Trophoblast cell (in vitro differentiated cells and primary cell): ENCODE data around the gene PRKN.
"Not testable (repeated sequence)": the region's sequence is repeated elsewhere in the genome, so short reads cannot be mapped to it uniquely, and the experiment has no call there.

Experiments used
- DNase-seq, 2 donors: peaks; one replicate each; pipeline ENCODE4 v3.0.0-alpha.2; 2016
- H2AFZ ChIP-seq: 2 replicates; pipeline ENCODE4 v1.6.1; 2013; ENCODE audit warnings: low read length, moderate library complexity, mild to moderate bottlenecking; ENCODE audit not compliant: insufficient read depth, poor library complexity
- H2AK5ac ChIP-seq: 2 replicates; pipeline ENCODE4 v1.6.1; 2013; ENCODE audit warnings: mild to moderate bottlenecking, low read length
- H2BK120ac ChIP-seq: 2 replicates; pipeline ENCODE4 v1.6.1; 2013; ENCODE audit warnings: low read length, mild to moderate bottlenecking, moderate library complexity; ENCODE audit not compliant: insufficient read depth, poor library complexity
- H2BK12ac ChIP-seq: 2 replicates; pipeline ENCODE4 v1.6.1; 2013; ENCODE audit warnings: mild to moderate bottlenecking, low read length, moderate library complexity
- H2BK5ac ChIP-seq: 2 replicates; pipeline ENCODE4 v1.6.1; 2013; ENCODE audit warnings: low read length, low read depth, moderate library complexity, mild to moderate bottlenecking; ENCODE audit not compliant: poor library complexity
- H3K14ac ChIP-seq: 2 replicates; pipeline ENCODE4 v1.6.1; 2013; ENCODE audit warnings: mild to moderate bottlenecking, low read length
- H3K18ac ChIP-seq: 2 replicates; pipeline ENCODE4 v1.6.1; 2013; ENCODE audit warnings: mild to moderate bottlenecking, low read length
- H3K23ac ChIP-seq: 2 replicates; pipeline ENCODE4 v1.6.1; 2013; ENCODE audit warnings: low read length
- H3K27ac ChIP-seq: 2 replicates; pipeline ENCODE4 v1.5.1; 2013; ENCODE audit warnings: low read depth, mild to moderate bottlenecking, inconsistent platforms, low read length, moderate library complexity
- H3K27me3 ChIP-seq: 2 replicates; pipeline ENCODE4 v1.6.1; 2013; ENCODE audit warnings: inconsistent platforms, mild to moderate bottlenecking, low read length, moderate library complexity; ENCODE audit not compliant: insufficient read depth
- H3K36me3 ChIP-seq, 2 experiments: 1 replicate in 1 of 2; 2 replicates in 1 of 2; pipeline ENCODE4 v1.6.1; 2013; ENCODE audit warnings: low read length in 2 of 2, mild to moderate bottlenecking in 2 of 2, moderate library complexity in 1 of 2; ENCODE audit not compliant: insufficient read depth in 2 of 2, control insufficient read depth in 1 of 2
- H3K4ac ChIP-seq: 2 replicates; pipeline ENCODE4 v1.6.1; 2013; ENCODE audit warnings: low read depth, mild to moderate bottlenecking, low read length, moderate library complexity
- H3K4me1 ChIP-seq, 2 experiments: 1 replicate in 1 of 2; 2 replicates in 1 of 2; pipeline ENCODE4 v1.6.1; 2013; ENCODE audit warnings: low read length in 2 of 2, mild to moderate bottlenecking in 2 of 2, moderate library complexity in 1 of 2; ENCODE audit not compliant: insufficient read depth in 2 of 2, control insufficient read depth in 1 of 2
- H3K4me2 ChIP-seq: 2 replicates; pipeline ENCODE4 v1.6.1; 2013; ENCODE audit warnings: inconsistent platforms, mild to moderate bottlenecking, low read length, moderate library complexity
- H3K4me3 ChIP-seq: 2 replicates; pipeline ENCODE4 v1.5.1; 2013; ENCODE audit warnings: mild to moderate bottlenecking, low read depth, low read length, inconsistent platforms
- H3K79me1 ChIP-seq: one replicate; pipeline ENCODE4 v1.6.1; 2013; ENCODE audit warnings: low read length
- H3K79me2 ChIP-seq: 2 replicates; pipeline ENCODE4 v1.6.1; 2013; ENCODE audit warnings: low read length, mild to moderate bottlenecking; ENCODE audit not compliant: control insufficient read depth, insufficient read depth, poor library complexity
- H3K9ac ChIP-seq: 2 replicates; pipeline ENCODE4 v1.6.1; 2013; ENCODE audit warnings: mild to moderate bottlenecking, low read length
- H3K9me3 ChIP-seq: 2 replicates; pipeline ENCODE4 v1.6.1; 2013; ENCODE audit warnings: low read depth, mild to moderate bottlenecking, control low read depth, inconsistent platforms, low read length; ENCODE audit not compliant: insufficient read depth
- H4K12ac ChIP-seq: 2 replicates; pipeline ENCODE4 v1.6.1; 2013; ENCODE audit warnings: low read depth, mild to moderate bottlenecking, low read length, moderate library complexity
- H4K8ac ChIP-seq: 2 replicates; pipeline ENCODE4 v1.6.1; 2013; ENCODE audit warnings: low read depth, mild to moderate bottlenecking, low read length, moderate library complexity
- H4K91ac ChIP-seq: one replicate; pipeline ENCODE4 v1.6.1; 2013; ENCODE audit warnings: low read depth, mild to moderate bottlenecking, low read length, moderate library complexity
- WGBS: extraction: QIAGEN DNeasy Blood & Tissue Kit; methylation state at CpG from one replicate; pipeline ENCODE4 v1.1.7; 2013; ENCODE audit warnings: missing lambda C conversion rate; ENCODE audit not compliant: insufficient read length, insufficient coverage; ENCODE audit errors: extremely low coverage; 5-methylcytosine and 5-hydroxymethylcytosine counted together

Gene PRKN

GRCh38 chr6:162404951-162405350, 322.6 kb downstream of the PRKN start:
- DNase-seq: no peak

GRCh38 chr6:162403031-162403430, 324.5 kb downstream of the PRKN start:
- Histone ChIP-seq H4K8ac (no peak overlapping the region), H3K4ac (no peak overlapping the region), H3K79me1 (no peaks in the 10 kb centered on the region), H3K27me3 (no peaks in the 10 kb centered on the region), H3K9ac (no peak overlapping the region), H4K91ac (no peak overlapping the region), H3K4me1 (no peaks in the 10 kb centered on the region), H3K4me3 (no peak overlapping the region), H2AFZ (no peak overlapping the region), H3K79me2 (no peaks in the 10 kb centered on the region), H3K23ac (no peak overlapping the region), H3K9me3 (no peaks in the 10 kb centered on the region), H3K14ac (no peak overlapping the region), H3K18ac (no peak overlapping the region), H3K27ac (no peak overlapping the region), H3K4me2 (no peak overlapping the region), H2BK12ac (no peak overlapping the region), H2AK5ac (no peak overlapping the region), H2BK5ac (no peak overlapping the region), H2BK120ac (no peak overlapping the region), H4K12ac (no peak overlapping the region), H3K36me3 (no peaks in the 10 kb centered on the region)
- no CpG with 5 or more reads among the region's 11 CpGs for WGBS
- peak in 1 of 2 donors; percentile 7 for DNase-seq

More at GRCh38 chr6:162404951-162405350, 322.6 kb downstream of the PRKN start:
- Histone ChIP-seq H3K4me3 (no peak overlapping the region), H3K27ac (no peak overlapping the region), H3K27me3 (no peaks in the 10 kb centered on the region), H4K91ac (no peak overlapping the region), H3K9me3 (no peaks in the 10 kb centered on the region), H4K8ac (no peak overlapping the region), H2AK5ac (no peak overlapping the region), H4K12ac (no peak overlapping the region), H3K14ac (no peak overlapping the region), H3K36me3 (no peaks in the 10 kb centered on the region), H3K79me1 (no peaks in the 10 kb centered on the region), H3K79me2 (no peaks in the 10 kb centered on the region), H3K4me1 (no peaks in the 10 kb centered on the region), H2AFZ (no peak overlapping the region), H3K9ac (no peak overlapping the region), H3K23ac (no peak overlapping the region), H3K4ac (no peak overlapping the region), H2BK12ac (no peak overlapping the region), H2BK5ac (no peak overlapping the region), H3K18ac (no peak overlapping the region), H3K4me2 (no peak overlapping the region), H2BK120ac (no peak overlapping the region)
- no CpG with 5 or more reads among the region's 4 CpGs for WGBS

GRCh38 chr6:162395181-162395580, 332.4 kb downstream of the PRKN start:
- no peak overlapping the region for H3K4ac ChIP-seq
- no peak overlapping the region for H2AK5ac ChIP-seq
- H2AFZ ChIP-seq: no peak overlapping the region
- H3K27ac ChIP-seq: no peak overlapping the region
- H3K9me3 ChIP-seq: no peaks in the 10 kb centered on the region
- H2BK120ac ChIP-seq: no peak overlapping the region
- H2BK5ac ChIP-seq: no peak overlapping the region
- H4K91ac ChIP-seq: no peak overlapping the region
- DNase-seq: no peak
- H3K79me1 ChIP-seq: no peaks in the 10 kb centered on the region
- no peak overlapping the region for H3K4me3 ChIP-seq
- H3K18ac ChIP-seq: no peak overlapping the region
- no peak overlapping the region for H3K4me2 ChIP-seq
- H3K79me2 ChIP-seq: no peaks in the 10 kb centered on the region
- no peaks in the 10 kb centered on the region for H3K36me3 ChIP-seq
- no peak overlapping the region for H3K9ac ChIP-seq
- H3K27me3 ChIP-seq: no peaks in the 10 kb centered on the region
- no peak overlapping the region for H4K8ac ChIP-seq
- H4K12ac ChIP-seq: no peak overlapping the region
- no peak overlapping the region for H3K23ac ChIP-seq
- no CpG with 5 or more reads among the region's 2 CpGs for WGBS
- no peaks in the 10 kb centered on the region for H3K4me1 ChIP-seq
- no peak overlapping the region for H3K14ac ChIP-seq
- H2BK12ac ChIP-seq: no peak overlapping the region

GRCh38 chr6:162390961-162391811, 336.4 kb downstream of the PRKN start:
- not testable (repeated sequence) for H2BK120ac ChIP-seq, H3K4me2 ChIP-seq, H4K91ac ChIP-seq, H2BK5ac ChIP-seq, H2BK12ac ChIP-seq, H2AFZ ChIP-seq, H3K9me3 ChIP-seq, H4K12ac ChIP-seq, H3K14ac ChIP-seq, H3K79me1 ChIP-seq, H3K9ac ChIP-seq, H3K36me3 ChIP-seq, H3K18ac ChIP-seq, H3K4ac ChIP-seq, H3K79me2 ChIP-seq, H3K23ac ChIP-seq, H3K4me1 ChIP-seq, H3K4me3 ChIP-seq, H3K27me3 ChIP-seq, H4K8ac ChIP-seq, H2AK5ac ChIP-seq, H3K27ac ChIP-seq
- no CpG with 5 or more reads among the region's 25 CpGs for WGBS
- peak; percentile 81 to 93 for DNase-seq
